CD4-positive, alpha-beta T cell treated with Interleukin-4 for 1 hour (primary cell): ENCODE data around the gene SSNA1.
A peak's percentile ranks its signal among the peaks of the same experiment; 100 is the strongest.

Source experiments
- DNase-seq, 2 donors: peaks; one replicate each; pipeline ENCODE4 v3.0.0-alpha.2; 2020 to 2022

The SSNA1 gene

GRCh38 chr9:137168904-137169856, 19.3 kb upstream of the SSNA1 start:
- no peak for DNase-seq

- DNase-seq = no peak
Observed at GRCh38 chr9:137169896-137170358, 18.5 kb upstream of the SSNA1 start, which contains the start of gene LRRC26. Gene LRRC26 (minus strand): TSS chr9:137170051. CDS start chr9:137169943, 108 bp downstream.

GRCh38 chr9:137170486-137171148, 17.9 kb upstream of the SSNA1 start:
- no peak for DNase-seq

- DNase-seq = no peak
Observed at GRCh38 chr9:137171149-137171900, 17.2 kb upstream of the SSNA1 start.

- DNase-seq = no peak
Observed at GRCh38 chr9:137172901-137173795, 15.3 kb upstream of the SSNA1 start.

GRCh38 chr9:137173796-137174664, 14.4 kb upstream of the SSNA1 start:
- no peak for DNase-seq

GRCh38 chr9:137174722-137175293, 13.7 kb upstream of the SSNA1 start:
- no peak for DNase-seq

GRCh38 chr9:137175345-137175961, 13.0 kb upstream of the SSNA1 start:
- DNase-seq = no peak

- peak; percentile 24 to 29 for DNase-seq
Observed at GRCh38 chr9:137176302-137177182, 11.9 kb upstream of the SSNA1 start.

GRCh38 chr9:137178201-137178938, 10.1 kb upstream of the SSNA1 start:
- no peak for DNase-seq

GRCh38 chr9:137178939-137179630, 9.4 kb upstream of the SSNA1 start:
- DNase-seq = no peak

- DNase-seq = no peak
Observed at GRCh38 chr9:137179761-137180160, 8.7 kb upstream of the SSNA1 start.

GRCh38 chr9:137180491-137180890, 8.0 kb upstream of the SSNA1 start:
- no peak for DNase-seq

GRCh38 chr9:137181680-137182079, 6.8 kb upstream of the SSNA1 start:
- no peak for DNase-seq

GRCh38 chr9:137182836-137183235, 5.6 kb upstream of the SSNA1 start:
- no peak for DNase-seq

GRCh38 chr9:137183980-137184595, 4.4 kb upstream of the SSNA1 start:
- DNase-seq = no peak
